GM10266 (cell line): ENCODE results near the gene COA1.
"Not testable (repeated sequence)": the region's sequence is repeated elsewhere in the genome, so short reads cannot be mapped to it uniquely, and the experiment has no call there.

Source experiments
- DNase-seq: peaks from one replicate; pipeline ENCODE4 v3.0.0; 2012; ENCODE audit errors: extremely low spot score
- TF ChIP-seq, protein P1 (sequence below): IDR thresholded peaks from 2 replicates; pipeline ENCODE4 v1.5.1; 2012; ENCODE audit warnings: mild to moderate bottlenecking, low read depth; ENCODE audit not compliant: control insufficient read depth, insufficient read depth; ENCODE audit errors: missing control alignments

The COA1 gene

DNA sequence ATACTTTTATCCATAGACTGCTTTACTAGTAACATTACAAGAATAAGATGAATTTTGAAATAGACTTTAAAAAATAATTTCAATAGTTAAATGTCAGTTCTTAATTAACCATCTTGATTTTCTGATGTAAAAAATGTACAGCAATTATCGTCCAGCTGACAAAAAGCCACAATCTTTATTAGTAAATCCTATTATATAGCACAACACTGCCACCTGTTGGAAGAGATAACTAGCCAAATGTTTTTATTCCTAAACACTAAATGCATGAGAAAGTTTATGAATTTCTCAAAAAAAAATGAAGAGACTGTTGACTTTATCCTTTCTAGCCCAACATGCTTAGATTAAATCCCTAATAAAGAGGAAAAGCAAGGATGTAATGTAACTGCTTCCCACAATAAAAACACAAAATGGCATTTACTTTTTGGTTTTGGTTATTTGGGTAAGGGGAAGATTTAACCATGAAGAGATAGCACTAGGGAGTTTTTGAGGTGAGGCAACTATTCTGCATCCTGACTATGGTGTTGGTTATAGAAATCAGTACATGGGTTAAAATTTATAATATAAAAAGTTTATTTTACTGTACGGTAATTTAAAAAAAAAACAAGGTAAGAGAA lies 8.0 kb downstream of the COA1 start:
- no peak for DNase-seq
- TF ChIP-seq, protein P1, sequence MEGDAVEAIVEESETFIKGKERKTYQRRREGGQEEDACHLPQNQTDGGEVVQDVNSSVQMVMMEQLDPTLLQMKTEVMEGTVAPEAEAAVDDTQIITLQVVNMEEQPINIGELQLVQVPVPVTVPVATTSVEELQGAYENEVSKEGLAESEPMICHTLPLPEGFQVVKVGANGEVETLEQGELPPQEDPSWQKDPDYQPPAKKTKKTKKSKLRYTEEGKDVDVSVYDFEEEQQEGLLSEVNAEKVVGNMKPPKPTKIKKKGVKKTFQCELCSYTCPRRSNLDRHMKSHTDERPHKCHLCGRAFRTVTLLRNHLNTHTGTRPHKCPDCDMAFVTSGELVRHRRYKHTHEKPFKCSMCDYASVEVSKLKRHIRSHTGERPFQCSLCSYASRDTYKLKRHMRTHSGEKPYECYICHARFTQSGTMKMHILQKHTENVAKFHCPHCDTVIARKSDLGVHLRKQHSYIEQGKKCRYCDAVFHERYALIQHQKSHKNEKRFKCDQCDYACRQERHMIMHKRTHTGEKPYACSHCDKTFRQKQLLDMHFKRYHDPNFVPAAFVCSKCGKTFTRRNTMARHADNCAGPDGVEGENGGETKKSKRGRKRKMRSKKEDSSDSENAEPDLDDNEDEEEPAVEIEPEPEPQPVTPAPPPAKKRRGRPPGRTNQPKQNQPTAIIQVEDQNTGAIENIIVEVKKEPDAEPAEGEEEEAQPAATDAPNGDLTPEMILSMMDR: peak; percentile 61

DNA sequence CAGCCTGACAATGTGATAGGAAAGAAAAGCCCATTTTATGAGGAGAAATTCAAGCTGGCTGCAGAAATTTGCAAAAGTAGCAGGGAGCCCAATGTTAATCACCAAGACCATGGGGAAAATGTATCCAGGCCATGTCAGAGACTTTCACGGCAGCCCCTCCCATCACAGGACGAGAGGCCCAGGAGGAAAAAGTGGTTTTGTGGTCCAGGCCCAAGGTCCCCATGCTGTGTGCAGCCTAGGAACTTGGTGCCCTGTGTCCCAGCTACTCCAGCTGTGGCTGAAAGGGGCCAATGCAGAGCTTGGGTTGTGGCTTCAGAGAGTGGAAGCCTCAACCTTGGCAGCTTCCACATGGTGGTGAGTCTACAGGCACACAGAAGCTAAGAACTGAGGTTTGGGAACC lies 12.7 kb downstream of the COA1 start:
- TF ChIP-seq, protein P1: no peak
- DNase-seq: no peak

DNA sequence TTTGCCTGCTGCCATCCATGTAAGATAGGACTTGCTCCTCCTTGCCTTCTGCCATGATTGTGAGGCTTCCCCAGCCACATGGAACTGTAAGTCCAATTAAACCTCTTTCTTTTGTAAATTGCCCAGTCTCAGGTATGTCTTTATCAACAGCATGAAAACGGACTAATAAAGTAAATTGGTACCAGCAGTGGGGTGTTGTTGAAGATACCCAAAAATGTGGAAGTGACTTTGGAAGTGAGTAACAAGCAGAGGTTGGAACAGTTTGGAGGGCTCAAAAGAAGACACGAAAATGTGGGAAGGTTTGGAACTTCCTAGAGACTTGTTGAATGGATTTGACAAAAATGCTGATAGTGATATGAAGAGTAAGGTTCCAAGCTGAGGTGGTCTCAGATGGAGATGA lies 13.4 kb downstream of the COA1 start:
- not testable (repeated sequence) for DNase-seq

DNA sequence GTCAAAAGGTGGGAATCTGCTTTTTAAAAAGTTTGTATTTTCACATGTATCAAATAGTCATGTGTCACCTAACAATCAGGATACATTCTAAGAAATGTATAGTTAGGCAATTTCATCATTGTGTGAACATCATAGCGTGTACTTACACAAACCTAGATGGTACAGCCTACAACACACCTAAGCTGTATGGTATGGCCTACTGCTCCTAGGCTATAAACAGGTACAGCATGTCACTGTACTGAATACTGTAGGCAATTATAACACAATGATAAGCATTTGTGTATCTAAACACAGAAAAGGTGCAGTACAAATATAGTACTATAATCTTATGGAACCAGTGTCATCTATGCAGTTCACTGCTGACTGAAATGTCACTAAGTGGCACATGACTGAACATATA lies 17.8 kb downstream of the COA1 start:
- TF ChIP-seq, protein P1: no peak

DNA sequence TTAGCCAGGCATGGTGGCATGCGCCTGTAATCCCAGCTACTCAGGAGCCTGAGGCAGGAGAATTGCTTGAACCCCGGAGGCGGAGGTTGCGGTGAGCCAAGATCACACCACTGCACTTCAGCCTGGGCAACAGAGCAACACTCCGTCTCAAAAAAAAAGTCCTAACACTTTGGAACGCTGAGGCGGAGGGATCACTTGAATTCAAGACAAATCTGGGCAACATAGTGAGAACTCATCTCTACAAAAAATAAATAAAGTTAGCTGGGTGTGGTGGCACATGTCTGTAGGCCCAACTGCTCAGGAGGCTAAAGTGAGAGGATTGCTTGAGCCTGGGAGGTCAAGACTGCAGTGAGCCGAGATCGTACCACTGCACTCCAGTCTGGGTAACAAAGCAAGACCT lies 21.3 kb downstream of the COA1 start:
- DNase-seq: not testable (repeated sequence)

More for the DNA sequence above, 17.8 kb downstream of the COA1 start:
- no peak for DNase-seq

DNA sequence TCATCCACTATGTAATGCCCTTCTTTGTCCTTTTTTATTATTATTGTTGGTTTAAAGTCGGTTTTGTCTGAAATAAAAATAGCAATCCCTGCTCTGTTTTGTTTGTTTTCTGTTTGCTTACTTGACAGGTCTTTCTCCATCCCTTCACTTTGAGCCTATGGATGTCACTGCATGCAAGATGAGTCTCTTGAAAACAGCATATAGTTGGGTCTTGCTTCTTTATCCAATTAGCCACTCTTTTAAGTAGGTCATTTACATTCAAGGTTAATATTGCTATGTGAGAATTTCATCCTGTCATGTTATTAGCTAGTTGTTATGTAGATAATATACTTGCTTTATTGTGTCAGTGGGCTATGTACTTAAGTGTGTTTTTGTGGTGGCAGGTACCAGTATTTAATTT lies 25.8 kb downstream of the COA1 start:
- TF ChIP-seq, protein P1: no peak
- DNase-seq: no peak

DNA sequence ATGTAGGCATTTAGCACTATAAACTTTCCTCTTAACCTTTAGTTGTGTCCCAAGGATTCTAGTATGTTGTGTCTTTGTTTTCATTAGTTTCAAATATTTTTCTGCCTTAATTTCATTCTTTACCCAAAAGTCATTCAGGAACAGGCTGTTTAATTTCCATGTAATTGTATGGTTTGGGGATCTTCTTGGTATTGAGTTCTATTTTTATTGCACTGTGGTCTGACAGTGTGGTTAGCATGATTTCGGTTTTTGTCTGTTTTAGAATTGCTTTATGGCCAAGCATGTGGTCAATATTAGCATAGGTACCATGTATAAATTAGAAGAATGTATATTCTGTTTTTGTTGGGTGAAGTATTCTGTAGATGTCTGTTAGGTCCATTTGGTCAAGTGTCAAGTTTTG lies 26.3 kb downstream of the COA1 start:
- DNase-seq: no peak
- TF ChIP-seq, protein P1: no peak

DNA sequence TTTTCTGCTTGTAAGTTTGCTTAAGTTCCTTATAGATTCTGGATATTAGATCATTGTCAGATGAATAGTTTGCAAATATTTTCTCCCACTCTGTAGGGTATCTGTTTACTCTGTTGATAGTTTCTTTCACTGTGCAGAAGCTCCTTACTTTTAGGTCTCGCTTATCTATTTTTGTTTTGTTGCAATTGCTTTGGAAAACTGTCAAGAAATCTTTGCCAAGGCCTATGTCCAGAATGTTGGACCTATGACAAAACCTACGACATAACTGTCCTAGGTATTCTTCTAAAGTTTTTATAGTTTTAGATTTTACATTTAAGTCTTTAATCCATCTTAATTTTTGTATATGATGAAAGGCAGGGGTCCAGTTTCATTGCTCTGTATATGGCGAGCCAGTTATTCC lies 27.4 kb downstream of the COA1 start:
- TF ChIP-seq, protein P1: no peak
- DNase-seq: no peak

DNA sequence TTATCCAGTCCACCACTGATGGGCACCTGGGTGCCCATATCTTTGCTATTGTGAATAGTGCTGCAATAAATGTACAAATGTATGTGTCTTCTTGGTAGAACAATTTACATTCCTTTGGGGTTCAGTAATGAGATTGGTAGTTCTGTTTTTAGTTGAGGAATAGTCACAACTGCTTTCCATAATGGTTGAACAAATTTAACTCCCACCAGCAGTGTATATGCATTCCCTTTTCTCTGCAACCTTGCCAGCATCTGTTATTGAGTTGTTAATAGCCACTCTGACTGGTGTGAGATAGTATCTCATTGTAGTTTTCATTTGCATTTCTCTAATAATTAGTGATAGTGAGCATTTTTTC lies 27.8 kb downstream of the COA1 start:
- no peak for DNase-seq
- TF ChIP-seq, protein P1: no peak
